Measurements from ENCODE around the gene SLC25A38. TPM values are rescaled to one million over a fixed set of nuclear protein-coding genes. Genes with fewer than 3 reads are reported as not detected.
"Not testable (repeated sequence)": the region's sequence is repeated elsewhere in the genome, so short reads cannot be mapped to it uniquely, and the experiment has no call there.

The SLC25A38 gene
- total and polyA plus RNA-seq, 2 donors (not counting 1 experiment from before 2014, with no cell fraction given) = 22.0 to 23.3 TPM

- Histone ChIP-seq H3K79me2 (ENCODE audit: control insufficient read depth, insufficient read depth, low read length) (no peaks in the 10 kb centered on the region), H3K27ac (ENCODE audit: insufficient read depth, low read length) (no peak overlapping the region), H3K36me3 (ENCODE audit: control insufficient read depth, insufficient read depth, low read length) (no peaks in the 10 kb centered on the region), H3K4me1 (ENCODE audit: control insufficient read depth, extremely low read depth, insufficient read depth, low read length) (no peaks in the 10 kb centered on the region), H3K4me2 (ENCODE audit: extremely low read depth, insufficient read depth, low read length) (no peak overlapping the region), H3K9me3 (ENCODE audit: control insufficient read depth, insufficient read depth, low read depth, low read length) (no peaks in the 10 kb centered on the region), H3K9ac (ENCODE audit: insufficient read depth, low read length) (no peak overlapping the region), H4K20me1 (ENCODE audit: control insufficient read depth, extremely low read depth, insufficient read depth, low read length) (no peaks in the 10 kb centered on the region), H3K4me3 (replicated peaks in 1 of 4; ENCODE audit: control extremely low read depth in 1 of 4, insufficient read depth in 1 of 4, low read depth in 3 of 4, low read length in 4 of 4) (no peak overlapping the region), H2AFZ (ENCODE audit: low read length) (no peak overlapping the region), H3K27me3 (ENCODE audit: control insufficient read depth, insufficient read depth, low read length) (no peaks in the 10 kb centered on the region)
- TF ChIP-seq CTCF (conservative IDR thresholded peaks at IDR 0.05 in 1 of 2, IDR thresholded peaks at IDR 0.05 in 1 of 2; ENCODE audit: low read depth in 1 of 2, low read length in 2 of 2) = no peak
- no peak for TF ChIP-seq EZH2 (IDR thresholded peaks at IDR 0.05; ENCODE audit: low read length, missing control alignments)
- DNase-seq (ENCODE audit: low read depth in 2 of 2) = no peak
Measured at GRCh38 chr3:39362812-39363211, 20.4 kb upstream of the SLC25A38 start.

- not testable (repeated sequence) for DNase-seq (ENCODE audit: low read depth in 2 of 2); H3K9ac ChIP-seq (ENCODE audit: insufficient read depth, low read length); H3K36me3 ChIP-seq (ENCODE audit: control insufficient read depth, insufficient read depth, low read length); H3K27me3 ChIP-seq (ENCODE audit: control insufficient read depth, insufficient read depth, low read length); H3K27ac ChIP-seq (ENCODE audit: insufficient read depth, low read length); H3K4me2 ChIP-seq (ENCODE audit: extremely low read depth, insufficient read depth, low read length); H4K20me1 ChIP-seq (ENCODE audit: control insufficient read depth, extremely low read depth, insufficient read depth, low read length); H3K4me1 ChIP-seq (ENCODE audit: control insufficient read depth, extremely low read depth, insufficient read depth, low read length); H2AFZ ChIP-seq (ENCODE audit: low read length); H3K79me2 ChIP-seq (ENCODE audit: control insufficient read depth, insufficient read depth, low read length); H3K4me3 ChIP-seq (replicated peaks in 1 of 4; ENCODE audit: control extremely low read depth in 1 of 4, insufficient read depth in 1 of 4, low read depth in 3 of 4, low read length in 4 of 4); H3K9me3 ChIP-seq (ENCODE audit: control insufficient read depth, insufficient read depth, low read depth, low read length)
Measured at GRCh38 chr3:39370450-39370849, 12.7 kb upstream of the SLC25A38 start.

- peaks cover 3% of the 10 kb centered on the region for H3K27me3 ChIP-seq (ENCODE audit: control insufficient read depth, insufficient read depth, low read length)
- H3K4me2 ChIP-seq (ENCODE audit: extremely low read depth, insufficient read depth, low read length) = no peak overlapping the region
- TF ChIP-seq CTCF (conservative IDR thresholded peaks at IDR 0.05 in 1 of 2, IDR thresholded peaks at IDR 0.05 in 1 of 2; ENCODE audit: low read depth in 1 of 2, low read length in 2 of 2) = no peak
- H3K79me2 ChIP-seq (ENCODE audit: control insufficient read depth, insufficient read depth, low read length) = no peaks in the 10 kb centered on the region
- DNase-seq (ENCODE audit: low read depth in 2 of 2) = no peak
- H3K9me3 ChIP-seq (ENCODE audit: control insufficient read depth, insufficient read depth, low read depth, low read length) = no peaks in the 10 kb centered on the region
- no peak overlapping the region for H2AFZ ChIP-seq (ENCODE audit: low read length)
- H4K20me1 ChIP-seq (ENCODE audit: control insufficient read depth, extremely low read depth, insufficient read depth, low read length) = no peaks in the 10 kb centered on the region
- H3K27ac ChIP-seq (ENCODE audit: insufficient read depth, low read length) = no peak overlapping the region
- no peak overlapping the region for H3K9ac ChIP-seq (ENCODE audit: insufficient read depth, low read length)
- H3K4me1 ChIP-seq (ENCODE audit: control insufficient read depth, extremely low read depth, insufficient read depth, low read length) = no peaks in the 10 kb centered on the region
- H3K36me3 ChIP-seq (ENCODE audit: control insufficient read depth, insufficient read depth, low read length) = no peaks in the 10 kb centered on the region
- no peak overlapping the region for H3K4me3 ChIP-seq (replicated peaks in 1 of 4; ENCODE audit: control extremely low read depth in 1 of 4, insufficient read depth in 1 of 4, low read depth in 3 of 4, low read length in 4 of 4)
Measured at GRCh38 chr3:39372833-39373232, 10.3 kb upstream of the SLC25A38 start.
